NCI-H2107 treated with DMSO at 0.1 percent for 48 hours (cell line): Measurements from ENCODE around the gene MUC6.
A peak's percentile ranks its signal among the peaks of the same experiment; 100 is the strongest.

Source experiments
- DNase-seq: peaks from one replicate; lab custom pipeline; 2025; ENCODE audit not compliant: unreplicated experiment; lab: John Stamatoyannopoulos, UW

Gene MUC6

GRCh38 chr11:1052133-1053011 lies 15.9 kb upstream of the MUC6 start:
- no peak for DNase-seq

GRCh38 chr11:1051356-1052132 lies 15.0 kb upstream of the MUC6 start:
- DNase-seq, result no peak

- DNase-seq, result peak; percentile 60
Observed at GRCh38 chr11:1050581-1051355, 14.2 kb upstream of the MUC6 start.

- DNase-seq, result no peak
Observed at GRCh38 chr11:1049911-1050580, 13.5 kb upstream of the MUC6 start.

- DNase-seq, result no peak
Observed at GRCh38 chr11:1049431-1049891, 12.9 kb upstream of the MUC6 start.

GRCh38 chr11:1049071-1049405 lies 12.5 kb upstream of the MUC6 start:
- no peak for DNase-seq

- DNase-seq, result no peak
Observed at GRCh38 chr11:1048375-1049070, 12.0 kb upstream of the MUC6 start.

GRCh38 chr11:1047595-1048156 lies 11.2 kb upstream of the MUC6 start:
- DNase-seq, result no peak

GRCh38 chr11:1044160-1044559 lies 7.6 kb upstream of the MUC6 start:
- DNase-seq, result no peak

GRCh38 chr11:1043563-1044096 lies 7.1 kb upstream of the MUC6 start:
- no peak for DNase-seq

- no peak for DNase-seq
Observed at GRCh38 chr11:1042626-1043562, 6.4 kb upstream of the MUC6 start.

- DNase-seq, result no peak
Observed at GRCh38 chr11:1041936-1042608, 5.6 kb upstream of the MUC6 start.

- no peak for DNase-seq
Observed at GRCh38 chr11:1041471-1041870, 5.0 kb upstream of the MUC6 start.

GRCh38 chr11:1041149-1041467 lies 4.6 kb upstream of the MUC6 start:
- no peak for DNase-seq

GRCh38 chr11:1040428-1041148 lies 4.1 kb upstream of the MUC6 start:
- DNase-seq, result no peak

GRCh38 chr11:1039481-1040427 lies 3.2 kb upstream of the MUC6 start:
- DNase-seq, result no peak
